Kidney (tissue), 14 donors: ENCODE data around the gene ABCB8. TPM values are rescaled to one million over a fixed set of nuclear protein-coding genes. Genes with fewer than 3 reads are reported as not detected.
A peak's percentile ranks its signal among the peaks of the same experiment; 100 is the strongest.

Experiments used
- DNase-seq, 5 donors: peaks; one replicate each; pipeline ENCODE4 v3.0.0-alpha.2; 2013 to 2020
- FAIRE-seq: peaks from 2 replicates; lab custom pipeline; 2012; peaks lifted over from hg19 to GRCh38; lab: Jason Lieb, UNC
- H3K27ac ChIP-seq, 2 donors: one replicate each; pipeline ENCODE4 v1.7.0; 2013; ENCODE audit warnings: low read depth in 2 of 2, low read length in 2 of 2, inconsistent platforms in 1 of 2
- H3K27me3 ChIP-seq: one replicate; pipeline ENCODE4 v1.7.1; 2013; ENCODE audit warnings: low read length, inconsistent platforms; ENCODE audit not compliant: control insufficient read depth, insufficient read depth
- H3K36me3 ChIP-seq, 3 donors: one replicate each; pipeline versions ENCODE4 v1.7.0 to v1.7.1; 2013; ENCODE audit warnings: low read length in 3 of 3, control low read depth in 1 of 3, inconsistent platforms in 1 of 3; ENCODE audit not compliant: insufficient read depth in 3 of 3, control insufficient read depth in 2 of 3
- H3K4me1 ChIP-seq, 3 donors: one replicate each; pipeline versions ENCODE4 v1.7.0 to v1.7.1; 2013; ENCODE audit warnings: low read length in 3 of 3, inconsistent platforms in 1 of 3, low read depth in 1 of 3; ENCODE audit not compliant: control insufficient read depth in 2 of 3, insufficient read depth in 2 of 3
- H3K4me3 ChIP-seq, 3 donors: one replicate each; pipeline versions ENCODE4 v1.7.0 to v1.8.1; 2013; ENCODE audit warnings: low read length in 3 of 3, control low read depth in 1 of 3, inconsistent platforms in 1 of 3
- H3K9ac ChIP-seq, 3 donors: one replicate each; pipeline versions ENCODE4 v1.7.0 to v1.7.1; 2013; ENCODE audit warnings: low read length in 3 of 3, control low read depth in 1 of 3, inconsistent platforms in 1 of 3
- H3K9me3 ChIP-seq, 3 donors: one replicate each; pipeline versions ENCODE4 v1.7.0 to v1.7.1; 2013; ENCODE audit warnings: low read length in 3 of 3, control low read depth in 1 of 3, inconsistent platforms in 1 of 3; ENCODE audit not compliant: control insufficient read depth in 2 of 3, insufficient read depth in 1 of 3
- CTCF ChIP-seq: IDR thresholded peaks from 3 replicates; pipeline ENCODE4 v1.5.1; 2012; ENCODE audit warnings: mild to moderate bottlenecking, moderate library complexity, borderline replicate concordance; ENCODE audit not compliant: insufficient read depth; ENCODE audit errors: extremely low read depth
- intact Hi-C: fragments of 100-400 bp; cut with DNase I; formaldehyde crosslinking; loops from one replicate; pipeline ENCODE4 v1.11.1; 2022
- polyA plus RNA-seq: library from polyadenylated mRNA; stranded (reverse); fragments of 350-450 nt; fragmentation: Illumina TruSeq; extraction: RNeasy Lipid Tissue Mini Kit (QIAGEN cat#74804); gene quantifications from one replicate; pipeline ENCODE4 v1.2.3, GENCODE V29; 2014; ENCODE audit warnings: low read depth, low replicate concordance; ENCODE audit not compliant: insufficient read depth
- total RNA-seq: library from RNA; stranded (reverse); fragmentation: NEBNext Ultra II Directional; extraction: Animal tissue kit (Norgen Biotek cat#: 25700); gene quantifications from one replicate; pipeline ENCODE4 v1.2.1, GENCODE V29; 2021
- donor health status: control.
- donor health status: control.
- donor health status: control.
- donor health status: control.
- donor health status: control.
- donor health status: DM: yes; HTN: yes; CAD: no.
- donor health status: Normal renal cell carcinoma (clear cell type).

Gene ABCB8
- total and polyA plus RNA-seq, 2 donors from 2014 or later, result 34.3 to 36.0 TPM

- intact Hi-C loops, result no loop called here
- Histone ChIP-seq H3K36me3 (no peaks in the 10 kb centered on the region), H3K9ac (no peak overlapping the region), H3K4me3 (no peak overlapping the region), H3K27ac (peak overlapping the region in 1 of 2 donors; percentile 9), H3K4me1 (peaks cover 0 to 7% (median 0%) of the 10 kb centered on the region in 3 donors), H3K27me3 (no peaks in the 10 kb centered on the region), H3K9me3 (no peaks in the 10 kb centered on the region)
- DNase-seq (peak in 1 of 5 donors; percentile 72), FAIRE-seq (no peak)
- no peak for TF ChIP-seq CTCF
Observed at GRCh38 chr7:151006590-151007300, 21.5 kb upstream of the ABCB8 start.

- Histone ChIP-seq H3K9ac (no peak overlapping the region), H3K36me3 (no peaks in the 10 kb centered on the region), H3K27me3 (no peaks in the 10 kb centered on the region), H3K4me1 (peaks cover 0 to 9% (median 0%) of the 10 kb centered on the region in 3 donors), H3K27ac (peak overlapping the region in 1 of 2 donors; percentile 36), H3K4me3 (no peak overlapping the region), H3K9me3 (no peaks in the 10 kb centered on the region)
- intact Hi-C loops, result no loop called here
- no peak for TF ChIP-seq CTCF
- DNase-seq, result peak in 1 of 5 donors; percentile 77
- no peak for FAIRE-seq
Observed at GRCh38 chr7:151007469-151007898, 20.8 kb upstream of the ABCB8 start.

GRCh38 chr7:151008143-151008510 lies 20.1 kb upstream of the ABCB8 start:
- peaks cover 0 to 14% (median 0%) of the 10 kb centered on the region in 3 donors for H3K4me1 ChIP-seq
- H3K9ac ChIP-seq, result no peak overlapping the region
- H3K27ac ChIP-seq, result peak overlapping the region in 1 of 2 donors; percentile 16
- peak in 2 of 5 donors; percentile 60 to 74 for DNase-seq
- H3K27me3 ChIP-seq, result no peaks in the 10 kb centered on the region
- no peak for TF ChIP-seq CTCF
- H3K36me3 ChIP-seq, result no peaks in the 10 kb centered on the region
- intact Hi-C loops, result no loop called here
- no peak for FAIRE-seq
- H3K4me3 ChIP-seq, result peak overlapping the region in 1 of 3 donors; percentile 52
- no peaks in the 10 kb centered on the region for H3K9me3 ChIP-seq
